H1 (cell line): ENCODE results near the gene RENBP. TPM values are rescaled to one million over a fixed set of nuclear protein-coding genes. Genes with fewer than 3 reads are reported as not detected.

Experiments used
- CTCF ChIA-PET: fragments of 300-600 bp; sonication (Branson Sonifier 250); formaldehyde crosslinking; loops from one replicate; lab custom pipeline; 2021; ENCODE audit not compliant: partially characterized antibody; lab: Charles Lee
- POLR2A ChIA-PET: fragments of 300-600 bp; sonication (Branson Sonifier 250); formaldehyde crosslinking; loops from one replicate; lab custom pipeline; 2021; ENCODE audit warnings: inconsistent platforms; ENCODE audit not compliant: partially characterized antibody; lab: Charles Lee
- DNase-seq, 2 experiments: peaks; one replicate each; pipeline versions ENCODE4 v3.0.0 to v3.0.0-alpha.2; 2010 to 2022; ENCODE audit warnings: low spot score in 2 of 2, low read depth in 1 of 2, mixed read lengths in 1 of 2
- FAIRE-seq: peaks from 2 replicates; lab custom pipeline; 2011; peaks lifted over from hg19 to GRCh38; lab: Jason Lieb, UNC
- H2AFZ ChIP-seq: 2 replicates; pipeline ENCODE4 v1.8.1; 2012; ENCODE audit warnings: low read length, inconsistent platforms
- H2AK5ac ChIP-seq: 2 replicates; pipeline ENCODE4 v1.6.1; 2013; ENCODE audit warnings: low read depth, low read length
- H2BK120ac ChIP-seq: replicated peaks from 2 replicates; pipeline ENCODE3; 2013; ENCODE audit warnings: low read depth, low read length, inconsistent platforms
- H2BK12ac ChIP-seq: 2 replicates; pipeline ENCODE4 v1.6.1; 2013; ENCODE audit warnings: low read depth, low read length
- H2BK15ac ChIP-seq: 2 replicates; pipeline ENCODE4 v1.6.1; 2013; ENCODE audit warnings: low read length
- H2BK20ac ChIP-seq: 2 replicates; pipeline ENCODE4 v1.6.1; 2013; ENCODE audit warnings: low read length
- H2BK5ac ChIP-seq: 2 replicates; pipeline ENCODE4 v1.6.1; 2013; ENCODE audit warnings: low read depth, low read length
- H3K14ac ChIP-seq: 2 replicates; pipeline ENCODE4 v1.6.1; 2013; ENCODE audit warnings: inconsistent platforms; ENCODE audit not compliant: insufficient read length
- H3K18ac ChIP-seq: 2 replicates; pipeline ENCODE4 v1.6.1; 2013; ENCODE audit warnings: low read length; ENCODE audit errors: extremely low read depth
- H3K23ac ChIP-seq: 2 replicates; pipeline ENCODE4 v1.6.1; 2013; ENCODE audit warnings: inconsistent platforms; ENCODE audit not compliant: insufficient read length
- H3K23me2 ChIP-seq: 2 replicates; pipeline ENCODE4 v1.6.1; 2013; ENCODE audit warnings: low read depth, low read length
- H3K27ac ChIP-seq: 2 replicates; pipeline ENCODE4 v1.6.1; 2011; ENCODE audit warnings: low read depth, low read length, inconsistent platforms
- H3K27me3 ChIP-seq, 4 experiments: replicated peaks in 1 of 4; 1 replicate in 1 of 4; 2 replicates in 3 of 4; pipeline versions ENCODE4 v1.6.1 to v1.8.1; 2011 to 2013; ENCODE audit warnings: low read length in 3 of 4, mild to moderate bottlenecking in 3 of 4, inconsistent platforms in 2 of 4, mixed read lengths in 2 of 4, moderate library complexity in 1 of 4; ENCODE audit not compliant: control insufficient read depth in 3 of 4, insufficient read depth in 3 of 4; ENCODE audit errors: extremely low read depth in 1 of 4
- H3K36me3 ChIP-seq, 4 experiments: 2 replicates each; pipeline versions ENCODE4 v1.6.1 to v1.8.1; 2011 to 2013; ENCODE audit warnings: mild to moderate bottlenecking in 4 of 4, low read length in 3 of 4, moderate library complexity in 2 of 4, control low read depth in 1 of 4, inconsistent platforms in 1 of 4; ENCODE audit not compliant: insufficient read depth in 4 of 4, control insufficient read depth in 2 of 4
- H3K4ac ChIP-seq: replicated peaks from 2 replicates; pipeline ENCODE3; 2013; ENCODE audit warnings: low read length, low read depth, mixed read lengths, inconsistent platforms; ENCODE audit not compliant: insufficient read length
- H3K4me1 ChIP-seq, 4 experiments: replicated peaks in 1 of 4; 1 replicate in 1 of 4; 2 replicates in 3 of 4; pipeline versions ENCODE4 v1.6.1 to v1.8.1; 2011 to 2013; ENCODE audit warnings: low read length in 3 of 4, inconsistent platforms in 2 of 4, mixed read lengths in 1 of 4; ENCODE audit not compliant: insufficient read depth in 4 of 4, control insufficient read depth in 3 of 4
- H3K4me2 ChIP-seq, 2 experiments: 2 replicates each; pipeline versions ENCODE4 v1.6.1 to v1.8.1; 2011 to 2013; ENCODE audit warnings: low read depth in 2 of 2, low read length in 2 of 2, control low read depth in 1 of 2, inconsistent platforms in 1 of 2, mild to moderate bottlenecking in 1 of 2; ENCODE audit not compliant: insufficient read depth in 1 of 2
- H3K4me3 ChIP-seq, 4 experiments: fragments of 200-600, 300-600 bp in 1 of 4; sonication (generic), shearing (Covaris generic), sonication (Bioruptor Twin) in 1 of 4; 2 replicates each; pipeline versions ENCODE4 v1.5.1 to v1.8.1; 2011 to 2016; ENCODE audit warnings: low read length in 4 of 4, low read depth in 3 of 4, control low read depth in 2 of 4, inconsistent platforms in 2 of 4, mild to moderate bottlenecking in 2 of 4, mixed read lengths in 1 of 4, moderate library complexity in 1 of 4; ENCODE audit not compliant: insufficient read depth in 2 of 4; ENCODE audit errors: extremely low read depth in 1 of 4
- H3K56ac ChIP-seq: replicated peaks from 2 replicates; pipeline ENCODE3; 2013; ENCODE audit warnings: low read depth, mild to moderate bottlenecking, mixed read lengths, low read length, inconsistent platforms; ENCODE audit not compliant: insufficient read length
- H3K79me1 ChIP-seq: 2 replicates; pipeline ENCODE4 v1.6.1; 2013; ENCODE audit warnings: low read depth, low read length, control low read depth
- H3K79me2 ChIP-seq, 2 experiments: 2 replicates each; pipeline versions ENCODE4 v1.6.1 to v1.8.1; 2012 to 2013; ENCODE audit warnings: low read length in 2 of 2, mild to moderate bottlenecking in 2 of 2, inconsistent platforms in 1 of 2; ENCODE audit not compliant: insufficient read depth in 2 of 2, control insufficient read depth in 1 of 2
- H3K9ac ChIP-seq, 4 experiments: replicated peaks in 1 of 4; 1 replicate in 1 of 4; 2 replicates in 3 of 4; pipeline versions ENCODE4 v1.6.1 to v1.8.1; 2011 to 2013; ENCODE audit warnings: low read depth in 3 of 4, low read length in 3 of 4, control low read depth in 2 of 4, mild to moderate bottlenecking in 2 of 4, moderate library complexity in 2 of 4, inconsistent platforms in 1 of 4; ENCODE audit errors: extremely low read depth in 1 of 4
- H3K9me3 ChIP-seq, 2 experiments: 2 replicates each; pipeline versions ENCODE4 v1.6.1 to v1.8.1; 2012 to 2013; ENCODE audit warnings: mild to moderate bottlenecking in 2 of 2, moderate library complexity in 2 of 2, control low read depth in 1 of 2, inconsistent platforms in 1 of 2, low read depth in 1 of 2, low read length in 1 of 2, mixed read lengths in 1 of 2; ENCODE audit not compliant: insufficient read depth in 2 of 2
- H4K20me1 ChIP-seq, 2 experiments: replicated peaks in 1 of 2; 2 replicates each; pipeline versions ENCODE3 to v1.8.1; 2011 to 2013; ENCODE audit warnings: inconsistent platforms in 2 of 2, low read length in 2 of 2, mild to moderate bottlenecking in 1 of 2; ENCODE audit not compliant: insufficient read depth in 2 of 2, control insufficient read depth in 1 of 2
- H4K5ac ChIP-seq: 2 replicates; pipeline ENCODE4 v1.6.1; 2013; ENCODE audit warnings: low read length, low read depth, mixed read lengths, inconsistent platforms; ENCODE audit not compliant: insufficient read length
- H4K8ac ChIP-seq: 2 replicates; pipeline ENCODE4 v1.8.0; 2013; ENCODE audit warnings: mild to moderate bottlenecking, moderate library complexity, low read length, inconsistent platforms; ENCODE audit not compliant: insufficient read depth; ENCODE audit errors: extremely low read depth
- H4K91ac ChIP-seq: replicated peaks from 2 replicates; pipeline ENCODE3; 2013; ENCODE audit warnings: low read length, mixed read lengths, inconsistent platforms; ENCODE audit not compliant: insufficient read length
- CBX5 ChIP-seq: fragments of 300-800, 300-1000 bp; sonication (generic); IDR thresholded peaks from 2 replicates; pipeline ENCODE4 v1.7.1; 2016; ENCODE audit warnings: antibody characterized with exemption, low read length, low read depth
- CTBP2 ChIP-seq: IDR thresholded peaks from 2 replicates; pipeline ENCODE4 v1.7.0; 2011; ENCODE audit warnings: borderline replicate concordance, mild to moderate bottlenecking, moderate library complexity, mixed read lengths, low read length; ENCODE audit not compliant: insufficient read depth, insufficient read length
- CTCF ChIP-seq, 3 experiments: IDR thresholded peaks; 1 replicate in 2 of 3; 2 replicates in 1 of 3; pipeline versions ENCODE4 v1.5.1 to v1.6.1; 2011; ENCODE audit warnings: low read length in 3 of 3, mild to moderate bottlenecking in 3 of 3, inconsistent platforms in 2 of 3, low read depth in 1 of 3, moderate library complexity in 1 of 3; ENCODE audit not compliant: insufficient read depth in 1 of 3; ENCODE audit errors: control extremely low read depth in 1 of 3
- SP1 ChIP-seq: IDR thresholded peaks from 2 replicates; pipeline ENCODE4 v1.6.1; 2011; ENCODE audit warnings: low read depth, low read length
- SRF ChIP-seq: IDR thresholded peaks from 2 replicates; pipeline ENCODE4 v1.6.1; 2011; ENCODE audit warnings: mild to moderate bottlenecking, low read depth, low read length, moderate library complexity
- TEAD4 ChIP-seq: IDR thresholded peaks from 2 replicates; pipeline ENCODE4 v1.6.1; 2012; ENCODE audit warnings: low read depth, low read length, inconsistent platforms, mixed read lengths
- WGBS, 2 experiments: shearing (Covaris generic) in 1 of 2; methylation state at CpG; one replicate each; pipeline versions ENCODE4 v1.1.6 to v1.1.7; 2013 to 2015; ENCODE audit warnings: low lambda C conversion rate in 2 of 2, mixed read lengths in 2 of 2, inconsistent platforms in 1 of 2, low coverage in 1 of 2, missing lambda C conversion rate in 1 of 2; ENCODE audit not compliant: insufficient replicate concordance in 2 of 2, insufficient coverage in 1 of 2, insufficient read length in 1 of 2; ENCODE audit errors: extremely low coverage in 1 of 2, missing lambda C conversion rate in 1 of 2; 5-methylcytosine and 5-hydroxymethylcytosine counted together
- polyA plus RNA-seq, 7 experiments: library from polyadenylated mRNA; depleted of rRNA in 3 of 7; stranded (reverse) in 5 of 7; unstranded in 2 of 7; fragments of >200 nt in 5 of 7; fragments of 200-250 nt in 2 of 7; gene quantifications; 1 replicate in 5 of 7; 2 replicates in 1 of 7; 4 replicates in 1 of 7; pipeline versions ENCODE4 v1.2.1 to v1.2.3, GENCODE V29; 2011 to 2013; ENCODE audit warnings: missing spikeins in 2 of 7, mixed read lengths in 2 of 7
- total RNA-seq: library from RNA; stranded (reverse); fragmentation: NEBNext Ultra II Directional; extraction: Animal tissue kit (Norgen Biotek cat#: 25700); gene quantifications from 2 replicates; pipeline ENCODE4 v1.2.1, GENCODE V29; 2021
- TF ChIP-seq, protein P1 (sequence below): IDR thresholded peaks from 2 replicates; pipeline ENCODE4 v1.6.1; 2012; ENCODE audit warnings: low read length, inconsistent platforms

RENBP gene
- total and polyA plus RNA-seq, 2 of the 8 experiments (the other 6 are each of a cell fraction or from before 2014, with no cell fraction given), result 12.4 to 21.8 TPM

DNA sequence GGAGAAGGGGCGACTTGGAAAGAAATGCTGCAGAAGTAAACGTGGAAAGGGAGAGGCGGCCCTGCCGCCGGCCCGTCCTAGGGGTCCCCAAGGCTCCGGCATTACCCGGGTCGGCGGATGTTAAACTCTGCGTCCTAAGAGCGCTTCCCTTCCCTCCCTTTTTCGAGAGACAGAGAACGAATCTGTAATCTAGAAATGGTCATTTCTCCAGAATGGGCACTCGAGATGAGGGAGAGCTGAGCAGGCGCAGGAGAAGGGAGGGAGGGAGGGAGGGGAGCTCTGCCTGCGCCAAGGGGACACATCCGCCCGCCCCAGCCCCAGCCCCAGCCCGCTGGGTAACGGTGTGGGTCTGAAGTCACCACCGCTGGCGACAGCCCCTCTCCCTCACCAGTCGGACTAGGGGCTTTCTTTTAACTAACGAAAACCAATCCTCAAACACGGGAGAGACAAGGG lies 25.5 kb upstream of the RENBP start:
- CTCF ChIA-PET, result interaction anchor here (1.0 to 11.2 kb wide), 3 partner anchors 22 to 46 kb away, joined by 4 to 102 read pairs (median 5); partner anchors contain the start of gene RENBP
- WGBS, 2 experiments, result 0% methylated on average over 2 of the region's 26 CpGs; no CpG with 5 or more reads in 1 of the 2 experiments

More for the DNA sequence above, 25.5 kb upstream of the RENBP start:
- H3K4me3 ChIP-seq, result peak overlapping the region; percentile 64 to 99 (median 82)
- H3K18ac ChIP-seq, result no peak overlapping the region
- peak overlapping the region in 2 of 4 experiments; percentile 8 to 30; a peak in 3 of 7 replicates for H3K9ac ChIP-seq
- no peak overlapping the region for H3K23ac ChIP-seq
- no peak for FAIRE-seq
- H3K4me1 ChIP-seq, result peaks cover 4 to 26% (median 17%) of the 10 kb centered on the region in 4 experiments
- H3K4me2 ChIP-seq, result peak overlapping the region; percentile 66 to 85
- no peak overlapping the region for H2BK5ac ChIP-seq
- no peak overlapping the region for H2AK5ac ChIP-seq
- peaks cover 8% of the 10 kb centered on the region; the same call in 1 of the 2 replicates for H3K23me2 ChIP-seq
- H3K36me3 ChIP-seq, result no peaks in the 10 kb centered on the region
- H2BK15ac ChIP-seq, result no peak overlapping the region
- POLR2A ChIA-PET, result interaction anchor here (0.9 to 4.6 kb wide), 9 partner anchors 12 to 440 kb away, joined by 3 to 43 read pairs (median 5); partner anchors contain the start of genes ARHGAP4 and RENBP
- H3K79me1 ChIP-seq, result peaks cover 2% of the 10 kb centered on the region; the same call in 1 of the 2 replicates
- peaks cover 18 to 29% of the 10 kb centered on the region in 2 experiments for H4K20me1 ChIP-seq
- no peak overlapping the region for H3K14ac ChIP-seq
- no peak for TF ChIP-seq CBX5
- TF ChIP-seq TEAD4, result no peak
- TF ChIP-seq, protein P1, sequence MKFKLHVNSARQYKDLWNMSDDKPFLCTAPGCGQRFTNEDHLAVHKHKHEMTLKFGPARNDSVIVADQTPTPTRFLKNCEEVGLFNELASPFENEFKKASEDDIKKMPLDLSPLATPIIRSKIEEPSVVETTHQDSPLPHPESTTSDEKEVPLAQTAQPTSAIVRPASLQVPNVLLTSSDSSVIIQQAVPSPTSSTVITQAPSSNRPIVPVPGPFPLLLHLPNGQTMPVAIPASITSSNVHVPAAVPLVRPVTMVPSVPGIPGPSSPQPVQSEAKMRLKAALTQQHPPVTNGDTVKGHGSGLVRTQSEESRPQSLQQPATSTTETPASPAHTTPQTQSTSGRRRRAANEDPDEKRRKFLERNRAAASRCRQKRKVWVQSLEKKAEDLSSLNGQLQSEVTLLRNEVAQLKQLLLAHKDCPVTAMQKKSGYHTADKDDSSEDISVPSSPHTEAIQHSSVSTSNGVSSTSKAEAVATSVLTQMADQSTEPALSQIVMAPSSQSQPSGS, result no peak
- no peak for TF ChIP-seq CTCF (IDR thresholded peaks at IDR 0.05; ENCODE audit: control extremely low read depth in 1 of 3, insufficient read depth in 1 of 3, low read depth in 1 of 3, low read length in 3 of 3)
- TF ChIP-seq CTBP2, result no peak
- no peak for TF ChIP-seq SP1
- TF ChIP-seq SRF, result no peak
- no peak overlapping the region for H2BK12ac ChIP-seq
- H2AFZ ChIP-seq, result no peak overlapping the region
- H3K27me3 ChIP-seq, result no peaks in the 10 kb centered on the region
- no peak overlapping the region for H4K8ac ChIP-seq
- no peaks in the 10 kb centered on the region for H3K9me3 ChIP-seq
- no peak overlapping the region for H3K27ac ChIP-seq
- no peak overlapping the region for H3K4ac ChIP-seq
- no peak overlapping the region for H2BK20ac ChIP-seq
- no peak overlapping the region for H3K56ac ChIP-seq
- no peak overlapping the region for H4K91ac ChIP-seq
- H2BK120ac ChIP-seq, result no peak overlapping the region
- no peak for DNase-seq
- no peak overlapping the region for H4K5ac ChIP-seq
- peaks cover 44 to 58% of the 10 kb centered on the region in 2 experiments for H3K79me2 ChIP-seq
